ENCODE results near the gene BICDL2.

- no peak for TF ChIP-seq POLR2A (IDR thresholded peaks at IDR 0.05; ENCODE audit: low read depth, low read length)
- no peak for TF ChIP-seq POLR2AphosphoS5 (IDR thresholded peaks at IDR 0.05; ENCODE audit: low read depth, low read length)
- TF ChIP-seq POU2F2 (IDR thresholded peaks at IDR 0.05; ENCODE audit: low read depth, low read length) = no peak
- TF ChIP-seq SPI1 (IDR thresholded peaks at IDR 0.05; ENCODE audit: low read depth, low read length) = no peak
Measured at GRCh38 chr16:3042376-3042775, 5.6 kb upstream of the BICDL2 start.
